DMS53 treated with DMSO at 0.1 percent for 48 hours (cell line): ENCODE measurements around the gene BNIP5.

Experiments
- DNase-seq: peaks from one replicate; lab custom pipeline; 2025; ENCODE audit not compliant: unreplicated experiment; lab: John Stamatoyannopoulos, UW

The BNIP5 gene

DNA sequence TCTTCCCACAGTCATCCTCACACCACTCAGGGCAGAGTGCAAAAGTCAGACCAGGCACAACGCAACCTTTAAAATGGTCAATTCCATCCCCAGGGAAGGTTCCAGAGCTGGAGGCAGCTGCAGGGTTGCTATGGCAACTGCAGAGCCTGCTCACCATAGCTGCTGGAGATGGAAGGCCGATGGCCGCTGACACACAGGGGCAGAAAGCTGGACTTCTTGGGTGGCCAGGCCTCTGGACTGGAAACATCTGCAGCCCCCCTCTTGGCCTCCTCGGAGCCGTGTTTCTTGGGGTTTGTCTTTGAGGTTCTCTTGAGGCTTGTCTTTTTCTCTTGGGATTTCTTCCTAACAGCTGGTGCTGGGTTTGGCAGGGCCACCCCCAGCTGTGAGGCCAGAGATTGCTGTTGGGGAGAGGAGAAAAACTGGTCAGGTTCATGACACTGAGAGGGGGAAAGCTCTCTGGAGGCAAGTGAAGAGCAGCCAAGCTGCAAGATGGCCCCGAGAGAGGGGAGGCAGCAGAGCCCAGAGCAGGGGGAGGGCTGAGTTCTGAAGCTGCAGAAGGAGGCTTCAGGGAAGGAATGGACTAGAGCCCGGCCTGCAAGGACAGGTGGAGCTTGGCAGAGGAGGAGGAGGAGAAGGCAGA, 10.2 kb downstream of the BNIP5 start:
- no peak for DNase-seq

DNA sequence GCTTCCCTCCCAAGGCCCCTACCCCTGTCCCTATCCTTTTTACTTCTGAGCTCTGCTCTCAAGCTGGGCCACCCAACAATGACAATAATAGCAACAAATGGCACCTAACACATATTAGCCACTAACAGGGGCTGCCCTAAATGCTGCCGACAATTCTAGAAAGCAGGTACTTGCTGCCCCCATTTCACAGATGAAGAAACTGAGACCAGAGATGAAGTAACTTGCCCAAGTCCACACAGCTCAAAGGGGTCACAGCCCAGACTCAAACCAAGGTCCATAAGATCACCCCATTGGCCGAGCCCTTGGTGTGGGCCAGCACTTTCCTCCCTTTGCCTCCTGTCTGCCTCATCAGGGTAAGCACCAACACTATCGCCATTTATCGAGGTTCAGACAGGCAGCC, 12.0 kb downstream of the BNIP5 start:
- DNase-seq: no peak

DNA sequence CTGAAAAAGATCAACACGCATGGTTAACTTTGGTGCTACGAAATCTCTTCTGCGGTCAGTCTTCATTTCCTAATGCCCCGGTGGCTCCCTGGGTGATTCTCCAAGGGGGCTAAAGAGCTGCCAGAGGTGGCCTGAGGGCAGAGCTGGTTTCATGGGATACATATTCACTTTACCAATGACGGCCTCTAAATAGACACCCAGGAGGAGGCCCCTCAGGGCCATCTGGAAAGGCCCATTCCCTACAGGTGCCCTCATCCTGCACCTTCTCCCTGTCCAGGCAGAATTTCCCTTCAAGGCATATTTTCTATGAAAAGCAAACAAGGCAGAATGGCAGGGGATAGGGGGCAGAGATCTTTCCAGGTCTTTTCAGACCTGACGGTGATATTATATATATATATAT, 12.5 kb downstream of the BNIP5 start:
- no peak for DNase-seq

DNA sequence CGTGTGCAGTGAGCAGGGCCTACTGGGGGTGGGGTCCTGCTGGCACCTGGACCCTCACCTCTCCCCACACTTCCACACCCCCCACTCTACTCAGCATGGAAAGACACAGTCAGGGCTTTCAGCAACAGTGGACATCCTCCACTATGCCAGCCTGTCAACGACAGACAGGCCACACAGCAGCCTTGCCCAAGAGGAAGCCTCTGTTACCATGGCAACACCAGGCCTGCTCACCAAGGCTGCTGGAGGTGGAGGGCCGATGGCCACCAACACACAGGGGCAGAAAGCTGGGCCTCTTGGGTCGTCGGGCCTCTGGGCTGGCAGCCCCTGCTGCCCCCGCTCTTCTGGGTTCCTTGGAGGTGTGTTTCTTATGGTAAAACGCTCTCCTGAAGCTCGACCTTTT, 13.6 kb downstream of the BNIP5 start:
- no peak for DNase-seq

DNA sequence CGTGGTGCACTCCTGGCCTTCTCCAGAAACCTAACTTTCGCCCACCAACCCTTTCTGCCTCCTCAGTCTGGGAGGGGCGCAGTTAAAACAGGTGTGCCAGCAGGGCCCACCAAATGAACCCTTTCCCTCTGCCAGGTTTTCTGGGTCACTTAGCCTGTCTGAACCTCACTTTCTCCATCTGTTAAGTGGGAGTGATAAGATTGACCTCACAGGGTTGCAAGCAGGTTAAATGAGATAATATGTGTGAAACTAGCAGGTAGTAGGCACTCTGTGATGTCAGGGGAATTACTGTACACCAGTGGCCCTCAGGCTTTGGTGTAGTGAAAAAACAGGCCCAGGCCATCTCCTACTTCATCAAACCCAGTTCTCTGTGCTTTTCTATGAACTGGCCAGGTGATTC, 14.1 kb downstream of the BNIP5 start:
- DNase-seq: no peak

DNA sequence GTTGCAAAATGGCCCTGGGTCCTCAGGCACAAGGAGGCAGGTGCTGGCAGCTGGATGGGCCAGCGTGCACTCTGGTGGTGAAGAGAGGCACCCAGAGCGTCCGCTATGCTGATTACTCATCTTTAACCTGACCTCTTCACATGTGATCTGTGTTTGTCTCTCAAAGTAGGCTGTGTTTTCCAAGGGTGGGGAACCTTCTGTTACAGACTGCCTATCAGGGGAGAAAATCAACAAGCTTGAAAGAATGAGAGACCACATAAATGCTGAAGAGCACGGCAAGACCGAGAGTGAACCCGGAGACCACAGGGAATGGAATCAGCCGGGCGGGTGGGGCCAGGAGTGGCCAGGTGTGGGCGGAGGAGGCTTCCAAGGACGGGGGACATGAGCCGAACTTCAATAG, 16.2 kb downstream of the BNIP5 start:
- DNase-seq: peak; percentile 15

DNA sequence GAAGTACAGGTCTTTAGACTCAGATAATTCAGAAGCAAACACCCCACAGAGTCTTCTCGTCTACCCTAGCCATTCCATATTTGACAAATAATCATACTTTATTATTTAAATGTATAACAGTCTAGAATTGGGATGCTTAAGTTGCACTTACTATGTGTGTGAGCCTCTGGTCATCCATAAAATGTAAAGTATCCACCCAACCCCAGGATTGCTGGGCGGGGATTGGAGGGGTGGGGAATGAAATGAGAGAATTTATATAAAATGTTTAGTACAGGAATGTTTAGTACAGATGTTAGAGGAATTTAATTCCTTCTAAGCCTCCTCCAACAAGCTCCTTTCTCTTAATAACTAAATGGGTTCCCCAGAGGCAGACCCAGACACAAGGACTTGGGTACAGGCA, 16.9 kb downstream of the BNIP5 start:
- DNase-seq: no peak

DNA sequence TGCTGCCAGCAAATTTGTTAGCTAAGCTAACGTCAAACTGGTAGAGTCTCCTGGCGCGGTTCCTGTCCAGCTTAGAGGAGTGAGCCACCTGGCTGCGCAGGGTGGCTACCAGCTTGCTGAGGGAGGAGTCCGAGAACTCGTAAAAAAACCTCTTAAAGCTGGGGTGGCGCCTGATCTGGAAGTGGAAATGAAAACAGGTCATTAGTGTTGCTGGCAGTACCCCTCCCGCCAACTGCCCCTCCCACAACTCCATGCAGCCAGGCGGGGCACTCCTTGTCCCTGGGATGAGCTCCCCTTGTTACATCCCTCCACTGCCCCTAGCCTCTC, 17.3 kb downstream of the BNIP5 start:
- no peak for DNase-seq

DNA sequence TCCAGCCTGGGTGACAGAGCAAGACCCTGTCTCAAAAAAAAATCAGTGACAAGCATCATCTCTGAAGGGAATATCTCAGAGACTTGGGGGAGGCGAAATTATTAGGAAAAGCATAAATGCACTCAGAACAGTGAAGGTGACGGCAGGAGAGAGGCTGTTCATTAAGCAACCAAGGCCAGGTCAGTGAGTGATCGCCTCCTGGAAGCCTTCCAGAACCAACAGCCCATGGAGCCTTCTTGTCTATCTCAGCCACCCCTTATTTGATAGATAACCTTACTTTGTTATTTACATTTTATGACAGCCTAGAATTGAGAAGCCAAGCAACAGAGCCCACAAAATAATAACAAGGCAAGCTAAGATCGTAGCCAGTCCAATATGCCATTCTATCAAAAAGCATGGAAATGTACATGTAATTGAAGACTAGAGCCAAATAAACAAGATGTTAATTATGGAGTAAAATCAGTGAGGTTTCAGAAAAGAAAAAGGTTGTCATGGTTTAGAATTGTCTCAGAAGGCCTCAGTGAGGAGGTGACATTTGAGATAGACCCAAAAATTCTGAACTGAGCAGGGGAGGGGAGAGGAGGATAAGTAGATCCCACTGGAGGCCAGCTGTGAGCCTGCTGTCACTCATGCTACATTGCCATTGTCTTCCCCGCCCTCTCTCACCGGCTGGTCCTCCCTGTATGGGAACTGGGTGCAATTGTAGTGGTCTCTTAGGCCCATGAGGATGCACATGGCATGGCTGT, 17.8 kb downstream of the BNIP5 start:
- DNase-seq: no peak

DNA sequence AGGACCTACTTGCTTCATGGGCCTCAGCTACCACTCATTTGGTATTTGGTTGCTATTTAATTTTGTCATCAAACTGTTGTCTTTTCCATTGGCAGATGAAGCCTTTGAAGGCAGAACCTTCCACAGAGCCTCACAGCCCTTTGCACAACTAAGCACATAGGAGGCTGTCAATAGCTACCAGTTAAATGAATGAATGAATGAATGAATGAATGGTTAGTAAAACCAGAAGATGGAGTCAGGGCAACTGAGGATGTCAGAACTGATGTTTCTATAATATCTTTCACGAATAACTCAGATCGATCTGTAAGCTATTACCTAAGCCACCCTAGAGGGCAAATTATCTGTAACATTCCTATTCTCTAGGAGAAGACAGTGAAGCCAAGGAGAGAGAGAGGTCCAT, 19.1 kb downstream of the BNIP5 start:
- DNase-seq: no peak

DNA sequence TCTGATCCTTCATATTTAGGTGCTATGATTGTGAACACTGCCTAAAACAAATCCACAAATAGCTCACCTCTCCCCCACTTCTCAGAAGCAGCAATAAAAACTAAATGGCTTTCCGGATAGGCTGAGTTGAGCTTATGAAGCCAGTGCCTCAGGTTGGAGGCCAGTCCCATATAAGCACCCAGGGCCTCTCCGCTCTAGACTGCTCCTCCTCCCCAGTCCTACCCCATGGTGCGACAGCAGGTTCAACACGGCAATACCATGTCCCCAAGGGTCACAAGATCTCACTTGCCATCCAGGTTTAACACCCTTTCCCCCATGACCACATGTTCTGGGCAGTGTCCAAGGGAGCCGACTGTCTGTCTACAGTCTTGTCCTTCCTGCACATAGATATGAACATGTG, 20.8 kb downstream of the BNIP5 start:
- no peak for DNase-seq

DNA sequence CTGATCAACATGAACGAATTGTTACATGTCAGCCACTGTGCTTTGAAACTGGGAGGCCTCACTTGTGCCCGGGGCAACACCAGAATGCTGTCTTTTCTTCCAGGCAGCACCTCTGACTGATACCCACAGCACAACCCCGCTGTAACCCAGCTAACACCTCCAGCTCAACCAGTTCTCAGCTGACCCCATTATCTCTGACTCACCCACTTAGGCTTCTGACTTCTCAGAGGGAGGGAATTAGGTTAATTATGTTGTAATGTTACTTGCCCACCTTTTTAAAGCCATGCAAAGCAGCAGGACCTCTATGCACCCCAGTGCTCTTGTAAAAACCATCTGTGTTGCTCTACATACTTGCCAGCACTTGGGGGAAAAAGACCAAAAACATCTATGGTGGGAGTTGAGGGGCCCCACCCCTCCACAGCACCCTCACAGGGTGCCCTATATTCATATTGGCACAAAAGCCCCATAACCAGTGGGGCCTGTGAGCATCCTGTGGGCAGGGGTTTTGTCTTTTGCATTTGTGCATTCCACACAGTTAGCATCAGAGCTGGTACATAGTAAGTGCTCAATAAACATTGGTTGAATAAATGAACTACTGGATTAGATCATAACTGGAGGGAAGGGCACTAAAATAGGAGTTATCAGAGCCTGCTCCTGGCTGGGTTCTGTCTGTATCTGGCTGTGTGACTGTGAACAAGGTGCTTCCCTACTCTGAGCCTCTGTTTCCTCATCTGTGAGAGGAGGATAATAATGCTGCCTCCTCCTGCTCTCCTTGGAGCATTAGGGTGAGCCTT, 22.3 kb downstream of the BNIP5 start:
- no peak for DNase-seq

DNA sequence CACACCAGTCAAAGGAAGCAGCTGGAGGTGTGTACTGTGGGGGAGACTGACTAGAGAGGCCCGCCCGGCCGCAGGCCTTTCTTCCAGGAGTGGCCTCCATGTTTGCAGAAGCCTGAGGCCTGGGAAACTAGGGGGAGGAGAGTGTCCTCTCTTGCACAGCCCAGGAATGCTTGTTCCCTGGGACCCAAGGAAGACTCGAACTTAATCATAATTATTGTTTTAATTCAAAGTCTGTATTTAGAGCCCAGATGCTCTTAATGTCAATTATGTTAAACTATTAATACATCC, 23.1 kb downstream of the BNIP5 start:
- DNase-seq: no peak

DNA sequence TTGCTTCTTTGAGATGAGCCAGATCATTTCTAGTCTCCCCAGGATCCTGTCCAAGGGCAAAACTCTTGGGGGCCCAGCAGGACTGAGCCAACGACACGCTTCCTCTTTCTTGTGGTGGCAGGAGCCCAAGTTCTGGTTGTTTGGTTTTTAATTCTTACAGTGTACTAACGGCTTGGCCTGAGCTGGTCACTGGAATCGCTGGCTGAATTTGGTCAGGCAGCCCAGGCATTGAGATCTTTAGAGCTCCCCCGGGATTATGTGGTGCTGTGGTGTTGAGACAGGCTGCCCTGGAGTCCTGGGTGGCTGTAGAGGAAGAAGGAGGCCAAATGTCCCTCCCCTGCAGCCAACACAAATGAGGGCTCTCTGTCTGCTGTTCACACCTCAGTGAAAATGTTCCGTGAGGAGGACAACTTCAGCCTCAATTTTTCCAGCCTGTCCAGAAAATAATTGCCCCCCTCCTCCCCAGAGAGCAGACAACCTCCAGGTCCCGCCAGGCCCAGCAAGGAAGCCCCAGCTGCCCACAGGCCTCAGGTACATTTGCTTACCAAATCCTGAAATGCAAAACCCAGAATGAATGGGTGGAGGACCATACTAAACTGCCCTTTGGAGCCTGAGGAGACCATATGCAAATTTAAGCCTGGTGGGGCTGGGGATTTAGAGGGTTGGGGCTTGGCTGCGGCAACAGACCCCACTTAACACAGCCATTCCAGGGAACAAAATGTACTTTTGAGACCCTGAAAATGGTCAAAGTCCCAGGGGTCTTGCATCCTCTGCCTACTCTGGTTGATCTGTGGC, 23.6 kb downstream of the BNIP5 start:
- DNase-seq: no peak

DNA sequence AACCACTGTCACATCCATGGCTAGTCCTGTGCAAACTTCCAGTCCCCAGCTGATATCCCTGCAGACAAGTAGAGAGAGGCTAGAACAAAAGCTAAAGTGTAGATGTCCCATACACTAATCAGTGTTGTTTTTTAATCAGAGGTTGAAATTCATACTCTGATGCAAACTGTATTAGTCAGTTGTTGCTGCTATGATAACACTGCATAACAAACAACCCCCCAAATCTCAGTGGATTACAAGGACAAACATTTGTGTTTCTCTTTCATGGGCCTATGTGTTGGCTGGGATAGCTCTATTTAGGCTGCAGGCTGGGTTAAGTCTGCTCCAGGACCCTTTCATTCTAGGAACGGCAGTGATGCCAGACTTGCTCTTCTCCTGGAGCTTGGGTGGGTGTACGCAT, 26.8 kb downstream of the BNIP5 start:
- no peak for DNase-seq

DNA sequence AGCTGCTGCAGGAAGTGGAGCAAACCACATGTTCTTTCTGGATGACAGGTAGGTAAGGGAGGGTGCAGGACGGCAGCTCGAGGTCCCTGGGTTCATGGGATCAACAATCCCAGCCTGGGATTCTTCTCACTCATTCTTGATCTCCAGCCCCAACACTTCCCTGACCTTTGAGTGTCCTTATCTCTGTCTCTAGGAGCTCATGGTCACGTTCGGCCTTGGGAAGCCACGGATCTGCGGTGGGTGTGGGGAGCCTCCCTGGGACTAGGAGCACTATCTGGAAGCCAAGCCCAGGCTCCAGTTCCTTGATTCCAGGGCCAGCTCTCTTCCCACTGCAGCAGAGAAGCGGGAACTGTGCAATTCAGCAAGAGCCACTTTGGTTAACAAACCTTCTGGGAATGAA, 27.5 kb downstream of the BNIP5 start:
- DNase-seq: no peak

DNA sequence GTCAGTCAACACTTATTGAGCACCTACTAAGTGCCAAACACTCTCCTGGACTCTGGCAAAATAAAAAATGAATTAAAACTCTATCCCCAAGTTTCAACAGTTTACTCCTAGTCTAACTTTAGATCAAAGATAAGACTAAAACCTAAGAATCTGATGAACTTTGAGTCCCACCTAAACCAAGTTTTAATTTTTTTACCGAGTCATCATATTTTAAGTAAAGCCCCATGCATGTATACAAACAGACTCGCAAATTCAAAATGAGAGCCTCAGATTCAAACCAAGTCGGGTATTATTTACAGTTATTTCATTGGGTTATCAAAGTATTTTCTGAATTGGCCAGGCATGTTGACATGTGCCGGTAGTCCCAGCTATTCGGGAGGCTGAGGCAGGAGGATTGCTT, 28.2 kb downstream of the BNIP5 start:
- DNase-seq: no peak

DNA sequence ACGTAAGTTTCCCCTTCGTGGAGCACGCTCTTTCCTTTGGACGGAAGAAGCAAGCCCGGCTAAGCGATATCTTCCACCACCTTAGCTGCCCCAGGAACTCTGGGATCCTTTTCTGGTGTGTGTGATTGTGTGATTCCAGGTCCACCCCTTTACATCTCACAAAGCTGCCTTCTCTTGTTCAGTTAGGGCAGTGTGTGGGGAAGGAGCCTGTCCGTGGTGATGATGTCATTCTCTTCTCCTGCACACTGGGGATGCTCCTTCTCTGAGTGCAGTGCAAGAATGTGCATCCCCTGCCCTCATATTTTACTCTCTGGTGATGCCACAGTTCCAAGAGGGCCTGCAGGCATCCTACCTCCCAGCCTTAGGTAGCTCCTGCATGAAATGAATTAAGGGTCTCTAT, 30.3 kb downstream of the BNIP5 start:
- no peak for DNase-seq

DNA sequence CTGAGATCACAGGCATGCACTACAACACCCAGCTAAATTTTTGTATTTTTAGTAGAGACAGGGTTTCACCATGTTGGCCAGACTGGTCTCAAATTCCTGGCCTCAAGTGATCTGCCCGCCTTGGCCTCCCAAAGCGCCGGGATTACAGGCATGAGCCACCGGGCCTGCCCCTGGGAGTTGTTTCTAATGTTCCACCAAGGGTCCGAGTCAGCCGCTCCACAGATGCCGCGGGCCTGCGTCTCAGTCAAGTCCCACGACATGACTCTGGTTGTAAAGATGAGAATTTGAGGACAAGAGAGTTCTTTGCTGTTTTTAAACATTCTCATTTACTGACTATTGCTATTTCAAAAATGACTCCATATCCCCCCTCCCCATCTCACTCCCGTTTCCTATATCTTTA, 30.8 kb downstream of the BNIP5 start:
- DNase-seq: no peak

DNA sequence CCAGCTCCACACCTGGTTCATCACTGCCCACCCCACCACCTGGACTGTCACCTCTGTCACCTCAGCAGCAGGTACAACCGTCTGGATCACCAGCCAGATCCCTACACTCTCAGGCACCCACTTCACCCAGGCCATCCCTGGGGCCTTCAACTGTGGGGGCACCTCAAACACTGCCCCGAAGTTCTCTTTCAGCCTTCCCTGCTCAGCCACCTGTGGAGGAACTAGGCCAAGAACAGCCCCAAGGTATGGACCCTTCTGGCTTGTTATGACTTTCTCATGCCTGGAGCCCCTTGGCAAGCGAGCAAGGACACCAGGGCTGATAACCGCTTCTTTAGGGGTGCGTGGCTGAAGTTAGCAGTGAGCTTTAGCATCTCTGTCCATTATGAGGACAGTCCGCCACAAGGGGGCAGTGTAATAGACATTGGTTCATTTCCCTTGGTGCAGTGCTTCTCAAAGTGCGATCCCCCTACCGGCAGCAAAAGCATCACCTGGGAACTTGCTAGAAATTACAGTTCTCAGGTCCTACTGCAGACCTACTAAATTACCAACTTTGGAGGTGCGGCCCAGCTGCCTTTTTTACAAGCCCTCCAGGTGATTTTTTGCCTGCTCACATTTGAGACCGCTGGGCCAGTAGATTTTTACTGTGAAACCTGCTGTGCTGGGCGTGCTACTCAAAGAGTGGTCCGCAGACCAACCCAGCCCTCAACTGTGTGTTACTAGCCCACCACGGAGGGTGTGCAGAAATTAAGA, 34.3 kb downstream of the BNIP5 start:
- peak; percentile 67 for DNase-seq

DNA sequence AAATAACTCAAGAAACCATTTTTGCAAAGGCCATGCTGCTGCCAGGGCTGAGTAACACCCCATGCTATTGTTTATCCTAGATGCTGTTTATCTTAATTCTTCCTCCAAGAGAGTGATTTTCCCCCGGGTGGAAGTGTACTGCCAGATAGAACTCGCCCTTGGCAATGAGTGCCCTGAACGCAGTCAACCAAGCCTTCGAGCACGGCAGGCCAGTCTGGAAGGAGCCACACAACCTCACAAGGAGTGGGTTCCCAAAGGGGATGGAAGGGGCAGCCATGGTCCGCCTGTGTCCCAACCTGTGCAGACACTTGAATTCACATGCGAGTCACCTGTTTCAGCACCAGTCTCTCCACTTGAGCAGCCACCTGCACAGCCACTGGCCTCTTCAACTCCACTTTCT, 34.9 kb downstream of the BNIP5 start:
- peak; percentile 21 for DNase-seq
